Esophagus squamous epithelium (tissue), 4 donors: ENCODE measurements around the gene LCA5.

Source experiments
- POLR2A ChIP-seq, 4 donors: fragments of 450-650 bp; IDR thresholded peaks; one replicate each; pipeline ENCODE4 v1.6.1; 2017; ENCODE audit warnings: antibody characterized with exemption in 4 of 4, mild to moderate bottlenecking in 4 of 4, moderate library complexity in 3 of 4
- TF ChIP-seq, protein P1 (sequence below), 6 experiments: fragments of 450-650 bp in 4 of 6; fragments of 200-600 bp in 2 of 6; sonication (generic) in 2 of 6; IDR thresholded peaks; one replicate each; pipeline ENCODE4 v1.5.1; 2016 to 2019; ENCODE audit warnings: antibody characterized with exemption in 6 of 6, mild to moderate bottlenecking in 4 of 6, moderate library complexity in 4 of 6

DNA sequence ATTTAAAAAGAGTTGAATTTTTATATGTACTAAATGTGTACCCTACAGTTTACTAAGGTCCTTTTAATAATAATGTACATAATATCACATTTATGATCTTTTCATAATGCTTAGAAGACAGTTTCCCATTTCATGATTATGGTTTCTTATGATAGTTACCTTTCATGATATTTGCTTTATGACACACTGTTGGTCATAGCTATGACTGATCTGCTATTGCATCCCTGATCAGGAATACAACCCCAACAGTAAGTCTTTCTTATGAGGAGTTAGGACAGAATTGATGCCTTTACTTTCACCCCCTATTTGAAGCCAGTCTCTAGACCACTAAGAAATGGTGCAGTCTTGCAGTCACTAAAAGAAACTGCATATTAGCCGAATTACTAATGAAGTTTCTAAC is 31.0 kb downstream of the LCA5 start:
- TF ChIP-seq, protein P1, sequence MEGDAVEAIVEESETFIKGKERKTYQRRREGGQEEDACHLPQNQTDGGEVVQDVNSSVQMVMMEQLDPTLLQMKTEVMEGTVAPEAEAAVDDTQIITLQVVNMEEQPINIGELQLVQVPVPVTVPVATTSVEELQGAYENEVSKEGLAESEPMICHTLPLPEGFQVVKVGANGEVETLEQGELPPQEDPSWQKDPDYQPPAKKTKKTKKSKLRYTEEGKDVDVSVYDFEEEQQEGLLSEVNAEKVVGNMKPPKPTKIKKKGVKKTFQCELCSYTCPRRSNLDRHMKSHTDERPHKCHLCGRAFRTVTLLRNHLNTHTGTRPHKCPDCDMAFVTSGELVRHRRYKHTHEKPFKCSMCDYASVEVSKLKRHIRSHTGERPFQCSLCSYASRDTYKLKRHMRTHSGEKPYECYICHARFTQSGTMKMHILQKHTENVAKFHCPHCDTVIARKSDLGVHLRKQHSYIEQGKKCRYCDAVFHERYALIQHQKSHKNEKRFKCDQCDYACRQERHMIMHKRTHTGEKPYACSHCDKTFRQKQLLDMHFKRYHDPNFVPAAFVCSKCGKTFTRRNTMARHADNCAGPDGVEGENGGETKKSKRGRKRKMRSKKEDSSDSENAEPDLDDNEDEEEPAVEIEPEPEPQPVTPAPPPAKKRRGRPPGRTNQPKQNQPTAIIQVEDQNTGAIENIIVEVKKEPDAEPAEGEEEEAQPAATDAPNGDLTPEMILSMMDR (IDR thresholded peaks at IDR 0.05): no peak
- TF ChIP-seq POLR2A (IDR thresholded peaks at IDR 0.05): no peak
